ENCODE measurements around the gene RIC8A. TPM values are rescaled to one million over a fixed set of nuclear protein-coding genes. Genes with fewer than 3 reads are reported as not detected.
"Not testable (repeated sequence)": the region's sequence is repeated elsewhere in the genome, so short reads cannot be mapped to it uniquely, and the experiment has no call there.

The RIC8A gene
- total RNA-seq, 1 experiment from 2014 or later: 171 TPM

DNA sequence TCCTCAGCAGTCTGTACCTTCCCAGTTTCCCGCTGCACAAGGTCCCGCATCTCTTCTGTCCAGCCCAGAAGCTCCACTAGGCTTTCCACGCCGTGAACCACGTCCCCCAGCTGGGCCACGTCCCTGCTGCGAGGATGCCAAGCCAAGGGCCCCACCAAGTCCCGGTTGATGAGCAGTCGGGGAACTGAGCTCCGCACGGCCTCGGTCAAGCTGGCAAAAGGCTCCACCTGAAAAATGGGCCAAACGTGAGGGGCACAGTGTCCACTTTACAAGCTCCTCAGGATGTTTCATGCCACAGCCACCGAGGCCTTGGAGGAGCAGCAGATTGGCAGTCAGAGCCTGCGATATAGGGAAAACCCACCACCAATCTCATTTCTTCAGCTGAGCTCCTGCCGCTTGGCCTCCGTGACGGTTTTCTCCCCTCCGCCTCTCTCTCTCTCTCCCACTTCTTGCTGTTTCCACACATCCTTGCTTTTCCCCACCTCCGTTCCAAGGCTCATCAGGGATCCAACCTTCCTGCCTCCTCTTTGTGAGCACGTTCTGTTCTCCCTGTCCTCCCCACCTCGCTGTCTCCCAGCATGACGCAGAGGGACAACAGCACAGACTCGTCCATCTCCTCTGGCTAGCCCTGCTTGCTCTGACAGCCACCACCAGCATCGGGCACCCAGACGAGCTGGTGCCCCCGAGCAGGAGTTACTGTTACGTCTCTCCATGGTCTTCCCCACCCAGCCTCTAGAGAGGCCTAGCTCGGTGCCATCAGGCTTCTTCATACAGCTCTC, 11.5 kb downstream of the RIC8A start:
- no peak for DNase-seq (ENCODE audit: low read depth)

DNA sequence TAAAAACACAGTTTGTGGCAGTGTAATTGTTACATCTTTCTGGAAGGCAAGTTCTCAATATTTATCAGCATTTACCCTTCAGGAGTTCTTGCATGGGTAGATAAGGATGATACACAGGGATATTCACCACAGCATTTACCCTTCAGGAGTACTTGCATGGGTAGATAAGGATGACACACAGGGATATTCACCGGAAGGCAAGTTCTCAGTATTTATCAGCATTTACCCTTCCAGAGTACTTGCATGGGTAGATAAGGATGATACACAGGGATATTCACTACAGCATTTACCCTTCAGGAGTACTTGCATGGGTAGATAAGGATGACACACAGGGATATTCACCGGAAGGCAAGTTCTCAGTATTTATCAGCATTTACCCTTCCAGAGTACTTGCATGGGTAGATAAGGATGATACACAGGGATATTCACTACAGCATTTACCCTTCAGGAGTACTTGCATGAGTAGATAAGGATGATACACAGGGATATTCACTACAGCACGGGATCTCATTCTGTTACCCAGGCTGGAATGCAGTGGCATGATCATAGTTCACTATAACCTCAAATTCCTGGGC, 13.2 kb downstream of the RIC8A start:
- not testable (repeated sequence) for DNase-seq (ENCODE audit: low read depth)

DNA sequence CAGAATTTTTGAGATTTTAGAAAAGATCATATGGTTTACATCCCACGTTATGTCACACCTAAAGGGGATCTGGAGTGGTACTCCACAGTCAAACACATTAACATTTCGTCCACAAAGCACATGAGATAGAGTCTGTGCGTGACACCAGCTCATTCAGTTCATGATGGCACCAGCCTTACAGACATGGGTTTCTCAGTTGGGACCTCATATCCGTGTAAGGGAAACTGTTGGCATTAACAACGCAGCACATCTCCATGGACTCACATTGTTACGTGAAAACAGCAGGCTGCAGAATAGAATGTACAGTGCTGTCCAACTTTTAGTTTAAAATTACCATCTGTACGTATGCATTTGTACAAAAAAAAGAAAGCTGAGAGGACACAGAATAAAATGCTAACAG, 14.0 kb downstream of the RIC8A start:
- DNase-seq (ENCODE audit: low read depth): no peak

DNA sequence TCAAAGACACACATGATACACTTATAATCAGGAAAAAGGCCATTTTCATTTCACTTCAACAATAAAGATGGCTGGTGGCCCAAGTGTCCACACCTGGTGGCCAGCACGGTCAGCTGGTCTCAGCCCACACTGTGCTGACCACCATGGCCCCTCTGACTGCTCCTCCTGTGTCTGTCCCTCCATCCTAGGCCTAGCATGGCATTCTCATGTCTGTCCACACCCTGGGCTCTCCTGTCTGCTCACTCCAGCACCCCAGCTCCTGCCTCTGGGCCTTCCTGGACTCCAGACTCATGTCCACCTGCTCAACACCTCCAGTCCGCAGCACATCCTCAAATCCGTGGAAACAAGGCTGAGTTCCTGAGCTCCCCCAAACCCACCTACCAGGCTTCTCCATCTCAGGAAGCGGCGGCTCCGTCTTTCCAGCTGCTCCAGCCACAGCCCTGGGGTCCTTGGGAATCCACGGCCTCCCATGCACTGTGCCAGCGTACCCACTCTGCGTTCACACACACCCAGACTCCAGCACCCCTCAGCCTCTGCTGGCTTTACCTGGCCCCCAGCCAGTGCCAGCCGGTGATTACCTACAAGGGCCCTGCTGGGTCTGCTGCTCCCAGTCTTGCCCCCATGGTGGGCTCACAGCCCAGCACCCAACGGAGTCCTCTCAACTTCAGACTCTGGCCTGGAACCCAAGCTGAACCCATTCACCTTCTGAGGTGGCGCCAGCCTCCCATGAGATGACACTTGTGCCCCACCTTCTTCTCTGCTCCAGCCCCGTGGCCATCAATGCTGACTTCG, 14.7 kb downstream of the RIC8A start:
- DNase-seq (ENCODE audit: low read depth): no peak

DNA sequence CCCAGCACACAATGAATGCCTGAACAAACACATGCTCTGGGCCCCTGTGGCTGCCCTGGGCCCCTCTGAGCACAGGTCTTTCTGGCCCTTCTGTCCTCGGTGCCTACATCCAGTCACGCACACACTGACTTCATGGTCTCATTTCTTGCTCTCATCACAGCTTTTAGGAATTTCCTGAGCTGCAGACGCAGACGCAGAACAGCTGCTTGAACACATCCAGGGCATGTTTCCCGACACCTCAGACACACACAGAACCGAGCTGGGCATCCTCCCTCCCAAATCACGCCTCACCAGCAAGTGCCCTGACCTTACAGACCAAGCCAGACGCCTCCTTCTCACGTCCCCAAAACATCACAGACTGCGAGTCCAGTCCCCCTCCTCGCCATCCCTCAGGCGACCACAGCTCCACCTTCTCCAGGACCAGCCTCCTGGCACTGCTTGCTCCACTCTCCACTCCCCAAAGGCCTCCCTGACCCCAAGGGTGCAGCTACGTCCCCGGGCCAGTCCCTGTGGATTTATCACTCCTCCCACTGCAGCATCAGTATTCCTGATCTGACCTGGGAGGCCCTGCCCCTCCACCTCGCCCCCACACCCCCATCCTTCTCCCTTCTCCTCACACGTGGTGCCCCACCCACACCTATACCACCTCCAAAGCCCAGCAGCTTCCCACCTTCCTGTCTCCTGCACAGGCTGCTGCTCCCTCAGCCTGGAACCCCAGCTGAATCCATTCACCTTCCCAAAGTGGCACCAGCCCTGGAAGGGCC, 15.7 kb downstream of the RIC8A start:
- DNase-seq (ENCODE audit: low read depth): no peak

DNA sequence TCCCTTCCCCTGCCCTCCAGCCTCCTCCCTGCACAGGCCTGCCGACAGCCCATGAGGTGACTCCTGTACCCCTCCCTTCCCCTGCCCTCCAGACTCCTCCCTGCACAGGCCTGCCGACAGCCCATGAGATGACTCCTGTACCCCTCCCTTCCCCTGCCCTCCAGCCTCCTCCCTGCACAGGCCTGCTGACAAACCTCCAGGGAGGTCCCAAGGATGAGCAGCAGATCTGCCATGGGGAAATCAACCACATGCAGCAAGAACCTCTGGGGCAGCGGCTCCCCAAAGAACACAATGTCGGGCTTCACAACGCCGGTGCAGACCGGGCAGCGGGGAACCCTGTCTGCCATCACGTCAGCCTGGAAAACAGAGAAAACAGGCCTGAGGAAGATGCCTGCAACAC, 16.4 kb downstream of the RIC8A start:
- no peak for DNase-seq (ENCODE audit: low read depth)

DNA sequence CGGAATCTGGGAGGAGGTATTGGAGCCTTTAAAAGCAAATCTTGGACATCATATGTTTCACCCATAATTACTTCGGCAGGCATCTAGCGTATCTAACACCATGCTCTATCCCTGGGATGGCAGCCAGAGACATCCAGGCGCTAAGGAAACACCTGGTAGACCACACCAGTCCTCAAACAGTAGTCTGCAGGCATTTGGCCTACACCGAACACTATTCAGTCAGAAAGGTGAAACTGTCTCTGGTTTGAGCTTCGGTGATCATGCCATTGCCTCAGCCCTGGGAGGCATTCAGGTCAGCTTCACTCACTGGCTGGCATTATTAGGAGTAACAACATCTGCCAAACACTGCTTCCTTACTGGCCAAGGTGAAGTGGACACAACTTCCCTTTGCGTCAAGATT, 16.9 kb downstream of the RIC8A start:
- DNase-seq (ENCODE audit: low read depth): no peak

DNA sequence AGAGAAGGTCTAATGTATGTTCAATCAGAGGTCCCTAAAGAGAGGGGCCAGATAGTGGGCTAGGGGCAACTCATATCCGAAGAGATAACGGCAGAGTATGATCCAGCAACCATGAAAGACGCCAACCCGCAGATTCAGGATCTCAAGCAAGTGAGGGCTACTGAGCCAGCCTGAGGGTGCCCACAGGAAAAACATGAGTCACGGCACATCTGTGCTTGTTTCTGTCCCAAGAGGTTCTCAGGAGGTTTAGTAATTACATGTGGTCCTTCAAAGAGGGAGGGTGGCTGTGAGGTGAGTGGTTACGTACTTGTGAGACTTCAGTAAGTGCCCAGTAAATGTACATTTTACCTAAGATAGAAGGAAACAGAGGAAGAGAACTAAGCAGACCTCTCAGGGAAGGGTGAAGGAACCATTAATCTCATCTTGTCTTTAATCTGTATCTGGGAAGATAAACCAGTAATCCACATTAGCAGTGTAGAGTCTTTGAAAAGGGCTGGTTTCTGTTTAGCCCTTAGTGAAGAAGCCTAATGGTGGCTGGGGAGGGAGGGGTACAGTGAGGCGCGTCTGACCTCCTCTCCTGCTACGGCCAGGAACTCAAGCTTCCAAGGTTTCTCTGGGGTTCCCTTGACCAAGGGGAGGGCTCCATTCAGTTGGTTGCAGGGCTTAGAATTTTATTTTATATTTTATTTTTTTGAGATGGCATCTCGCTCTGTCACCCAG, 18.4 kb downstream of the RIC8A start:
- peak; percentile 41 for DNase-seq (ENCODE audit: low read depth)

DNA sequence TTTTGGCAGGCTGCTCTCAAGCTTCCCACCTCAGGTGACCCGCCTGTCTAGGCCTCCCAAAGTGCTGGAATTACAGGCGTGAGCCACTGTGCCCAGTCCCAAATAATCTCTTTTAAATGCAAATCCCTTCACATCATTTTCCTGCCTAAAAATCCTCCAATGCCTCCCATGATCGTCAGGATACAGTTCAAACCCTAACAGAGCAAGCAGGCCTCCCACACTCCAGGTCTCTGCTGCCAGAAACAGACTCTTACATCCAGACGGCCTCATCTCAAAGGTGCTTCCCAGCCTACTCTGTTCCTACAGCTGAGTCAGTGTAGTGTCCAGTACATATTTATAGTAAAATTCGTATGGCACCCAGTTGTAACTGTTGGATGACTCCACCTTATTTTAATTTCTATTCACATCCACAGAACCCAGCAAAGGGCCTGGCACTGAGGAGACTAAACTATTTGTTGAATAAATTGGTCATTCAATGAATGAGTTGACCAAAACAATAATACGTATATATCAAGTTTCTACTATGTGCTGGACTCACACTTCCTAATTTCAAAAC, 20.4 kb downstream of the RIC8A start:
- no peak for DNase-seq (ENCODE audit: low read depth)

DNA sequence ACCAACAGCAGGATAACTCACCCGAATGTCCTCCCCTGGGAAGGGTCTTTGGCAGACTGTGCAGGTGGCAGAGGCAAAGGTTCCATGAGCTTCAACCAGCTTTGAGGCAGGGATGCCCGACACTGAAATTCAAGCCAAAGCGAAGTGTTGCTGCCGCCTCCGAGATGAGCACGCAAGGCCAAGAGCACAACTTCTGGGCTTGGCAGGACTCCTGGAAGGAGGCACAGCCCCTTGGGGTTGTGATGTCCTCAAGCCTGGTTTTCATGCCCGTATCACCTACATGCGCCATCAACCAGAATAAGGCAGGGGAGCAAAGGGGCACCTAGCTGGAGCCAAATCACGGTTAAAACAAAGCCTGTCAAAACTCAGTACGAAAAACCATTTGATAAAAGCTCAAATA, 22.9 kb downstream of the RIC8A start:
- DNase-seq (ENCODE audit: low read depth): no peak

DNA sequence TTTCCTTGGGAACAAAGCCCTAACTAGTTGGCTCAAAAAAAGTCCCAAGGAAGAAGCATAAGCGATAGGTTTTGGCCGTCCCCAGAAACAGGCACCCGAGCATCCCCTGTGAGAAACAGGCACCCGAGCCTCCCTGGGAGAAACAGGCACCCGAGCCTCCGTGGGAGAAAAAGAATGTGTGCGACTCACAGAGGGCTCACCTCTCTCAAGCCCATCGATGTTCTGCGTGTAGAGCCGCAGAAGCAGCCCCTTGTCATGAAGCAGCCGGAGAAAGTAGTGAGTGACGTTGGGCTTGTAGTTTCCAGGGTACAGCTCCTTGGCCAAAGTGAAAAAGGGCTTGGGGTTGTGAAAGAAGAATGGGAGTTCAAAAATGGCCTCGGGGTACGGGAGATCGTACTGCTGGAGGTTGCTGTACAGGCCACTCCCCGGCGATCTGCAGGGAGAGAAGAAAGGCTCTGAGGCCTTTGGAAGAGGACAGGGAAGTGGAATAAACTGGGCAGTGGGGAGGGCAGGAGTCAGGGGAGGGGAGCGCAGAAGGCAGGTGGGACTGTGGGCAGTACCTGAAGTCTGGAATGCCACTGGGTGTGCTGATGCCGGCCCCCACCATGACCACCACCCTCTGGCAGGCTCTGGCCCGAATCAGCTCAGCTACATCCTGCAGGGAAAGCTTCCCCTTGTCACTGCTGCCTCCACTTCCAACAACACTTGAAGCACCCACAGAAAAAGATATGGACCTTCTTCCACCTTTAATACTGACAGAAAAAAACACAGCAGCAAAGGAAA, 25.5 kb downstream of the RIC8A start:
- DNase-seq (ENCODE audit: low read depth): no peak

DNA sequence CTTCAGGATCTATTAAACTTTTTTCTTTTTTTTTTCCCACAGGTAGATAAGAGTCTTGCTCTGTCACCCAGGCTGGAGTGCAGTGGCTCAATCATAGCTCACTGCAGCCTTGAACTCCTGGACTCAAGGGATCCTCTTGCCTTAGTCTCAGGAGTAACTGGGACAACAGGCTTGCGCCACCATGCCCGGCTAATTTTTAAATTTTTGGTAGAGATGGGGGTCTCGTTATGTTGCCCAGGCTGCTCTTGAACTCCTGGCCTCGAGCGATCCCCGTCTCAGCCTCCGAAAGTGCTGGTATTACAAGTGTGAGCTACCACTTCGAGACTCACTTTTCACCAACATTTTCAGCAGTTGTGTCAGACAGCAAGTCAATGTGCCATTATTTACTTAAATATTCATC, 27.7 kb downstream of the RIC8A start:
- DNase-seq (ENCODE audit: low read depth): no peak

DNA sequence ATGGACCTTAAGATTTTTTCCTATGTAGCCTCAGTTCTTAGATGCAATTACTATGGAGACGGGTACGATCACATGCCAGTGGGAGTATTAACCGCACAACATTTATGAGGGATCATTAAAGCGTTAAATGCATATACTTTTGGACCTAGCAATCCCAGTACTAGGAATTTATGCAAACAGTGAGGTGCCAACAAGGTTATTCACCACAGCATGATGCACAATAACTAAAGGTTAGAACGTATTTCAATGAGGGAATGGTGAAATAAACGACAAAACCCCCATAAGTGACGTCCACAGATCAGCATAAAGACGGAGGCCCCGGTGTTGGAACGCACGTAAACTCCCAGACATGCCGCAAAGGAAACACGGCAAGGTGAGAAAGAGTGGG, 28.1 kb downstream of the RIC8A start:
- no peak for DNase-seq (ENCODE audit: low read depth)

DNA sequence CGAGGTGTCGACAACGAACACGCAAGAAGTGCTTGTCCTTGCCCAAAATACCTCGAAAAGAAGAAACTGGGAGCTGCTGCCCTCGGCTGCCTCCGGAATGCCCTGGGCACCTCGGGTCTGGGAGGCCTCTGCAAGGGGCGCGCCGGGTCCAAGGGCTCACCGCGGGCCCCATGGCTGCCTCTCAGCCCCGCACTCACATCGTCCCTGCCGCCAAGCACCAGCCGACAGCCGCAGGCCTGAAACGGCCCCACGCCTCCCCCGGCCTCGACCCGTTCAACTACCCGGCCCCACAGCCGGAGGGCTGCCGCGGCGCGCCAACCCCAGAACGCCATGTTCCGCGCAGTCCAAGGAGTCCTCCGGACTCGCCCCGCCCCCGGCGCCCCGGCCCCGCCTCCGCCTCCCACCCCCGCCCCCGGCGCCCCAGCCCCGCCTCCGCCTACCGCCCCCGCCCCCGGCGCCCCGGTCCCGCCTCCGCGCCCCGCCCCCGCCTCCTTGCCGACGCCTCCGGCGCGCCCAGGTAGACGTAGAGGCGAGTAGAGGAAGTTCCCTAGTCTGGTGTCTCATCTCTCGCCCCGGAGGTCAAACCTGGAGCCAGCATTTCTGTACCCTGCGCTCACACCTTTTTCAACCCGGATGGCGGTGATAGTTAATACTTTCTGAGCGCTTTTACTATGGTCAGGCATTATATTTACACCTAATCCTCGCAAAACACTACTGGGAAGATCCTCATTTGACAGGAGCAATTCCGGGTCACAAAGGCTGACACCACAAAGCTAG, 28.7 kb downstream of the RIC8A start, which contains the start of gene SIRT3:
Gene SIRT3, minus strand, starts transcription at position 346 of the 777 bp plus-strand sequence. Its CDS starts 14 bp downstream, at position 332.
- peak; percentile 83 for DNase-seq (ENCODE audit: low read depth)

DNA sequence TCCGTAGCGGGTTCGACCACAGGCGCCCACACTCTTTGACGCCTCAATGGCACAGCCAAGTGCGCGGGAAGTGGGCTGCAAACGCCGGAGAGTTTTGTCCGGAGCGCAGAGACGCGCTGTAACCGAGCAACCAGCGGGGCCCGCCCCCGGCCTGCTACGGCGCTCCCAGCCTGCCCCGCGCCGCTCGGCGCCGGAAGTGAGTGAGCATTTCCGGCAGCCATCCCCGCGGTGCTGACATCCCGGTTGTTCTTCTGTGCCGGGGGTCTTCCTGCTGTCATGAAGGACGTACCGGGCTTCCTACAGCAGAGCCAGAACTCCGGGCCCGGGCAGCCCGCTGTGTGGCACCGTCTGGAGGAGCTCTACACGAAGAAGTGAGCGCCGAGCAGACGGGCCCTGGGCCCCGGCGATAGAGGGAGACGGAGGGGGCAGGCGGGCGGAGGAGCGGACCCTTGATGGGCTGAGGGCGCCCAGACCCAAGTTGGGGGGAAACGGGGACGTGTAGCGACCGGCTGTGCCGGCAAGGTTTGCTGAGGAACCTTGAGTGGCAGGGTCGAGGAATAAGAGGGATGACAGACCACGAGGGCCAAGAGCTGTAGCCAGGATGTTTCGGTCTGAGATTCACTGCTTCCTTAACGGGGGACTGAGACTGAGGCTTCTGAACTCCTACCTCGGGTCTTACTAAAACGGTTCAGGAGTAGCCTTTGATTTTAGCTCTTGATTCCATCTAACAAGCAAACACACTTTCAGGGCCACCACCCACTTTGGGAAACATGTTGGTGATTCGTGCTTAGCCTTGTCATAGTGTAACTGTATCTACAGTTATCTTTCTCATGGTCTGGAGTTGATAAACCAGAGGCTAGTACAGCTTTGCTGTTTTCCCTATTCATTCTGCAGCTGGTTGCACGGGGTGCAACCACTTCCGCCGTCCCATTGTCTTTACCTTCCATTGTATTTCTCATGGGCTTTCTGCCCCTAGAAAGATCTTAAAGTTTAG, 29.6 kb downstream of the RIC8A start, which contains the start of gene PSMD13:
Gene PSMD13, plus strand, starts transcription at position 203 of the 994 bp plus-strand sequence. Its CDS starts 74 bp downstream, at position 277.
- DNase-seq (ENCODE audit: low read depth): peak; percentile 86

DNA sequence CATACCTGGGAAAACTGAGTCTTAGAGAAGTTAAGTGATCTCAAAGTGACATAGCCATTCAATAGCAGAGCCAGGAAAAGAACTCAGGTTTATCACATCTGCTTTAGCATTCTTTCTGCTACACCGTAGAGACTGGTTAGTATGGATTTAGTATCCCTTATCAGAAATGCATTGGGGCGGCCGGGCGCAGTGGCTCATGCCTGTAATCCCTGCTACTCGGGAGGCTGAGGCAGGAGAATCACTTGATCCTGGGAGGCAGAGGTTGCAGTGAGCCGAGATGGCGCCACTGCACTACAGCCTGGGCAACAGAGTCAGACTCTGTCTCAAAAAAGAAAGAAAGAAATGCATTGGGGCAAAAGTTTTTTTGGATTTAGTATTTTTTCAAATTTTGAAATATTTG, 30.8 kb downstream of the RIC8A start:
- DNase-seq (ENCODE audit: low read depth): not testable (repeated sequence)

DNA sequence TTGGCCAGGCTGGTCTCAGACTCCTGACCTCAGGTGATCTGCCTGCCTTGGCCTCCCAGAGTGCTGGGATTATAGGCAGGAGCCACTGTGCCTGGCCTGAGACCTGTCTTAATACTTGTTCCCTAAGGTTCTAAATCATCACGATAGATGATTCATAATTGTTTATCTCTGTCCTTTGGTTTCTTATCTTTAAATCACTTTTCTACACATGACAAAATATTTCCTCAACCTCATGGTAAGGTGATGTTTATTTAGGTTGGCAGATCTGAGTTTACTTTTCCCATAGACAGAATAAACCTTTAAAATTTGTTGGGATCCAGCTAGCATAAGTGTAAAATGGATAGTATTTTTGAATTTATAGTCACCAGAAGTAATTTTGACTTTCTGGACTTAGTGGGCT, 32.8 kb downstream of the RIC8A start:
- DNase-seq (ENCODE audit: low read depth): peak; percentile 16

DNA sequence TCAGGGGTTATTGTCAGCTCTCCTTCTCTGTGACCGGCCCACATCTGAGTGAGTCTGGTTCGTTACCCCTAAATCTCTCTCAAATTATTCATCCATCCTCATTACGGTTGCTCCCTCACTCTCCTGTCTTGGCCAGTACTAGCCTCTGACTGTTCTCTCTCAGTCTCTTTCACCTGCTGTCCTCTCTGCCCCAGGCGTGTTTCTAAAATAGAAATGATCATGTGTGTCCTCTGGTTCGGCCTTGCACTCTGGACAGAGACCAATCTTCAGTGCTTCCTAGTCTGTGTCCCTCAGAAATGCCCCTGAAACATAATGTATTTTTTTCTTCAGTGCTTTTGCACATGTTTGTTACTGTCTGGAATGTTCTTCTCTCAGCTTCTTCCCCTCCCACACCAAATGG, 34.1 kb downstream of the RIC8A start:
- DNase-seq (ENCODE audit: low read depth): no peak
